IMR-90 (cell line): ENCODE results near the gene PARD3. TPM values are rescaled to one million over a fixed set of nuclear protein-coding genes. Genes with fewer than 3 reads are reported as not detected.

Experiments used
- ATAC-seq: fragments of 200-7000 bp; cut with Tn5 transposase; 2 replicates; pipeline ENCODE4 v1.9.1; 2020; ENCODE audit warnings: low read depth, mild to moderate bottlenecking, moderate library complexity
- BruUV-seq: library from RNA; stranded (reverse); fragments of 400-500 nt; replicated peaks from 2 replicates; lab custom pipeline; 2021; lab: Mats Ljungman, UMichigan
- CTCF ChIA-PET: fragments of 300-600 bp; formaldehyde crosslinking; extraction: SDS; loops from one replicate; lab custom pipeline; 2021; ENCODE audit warnings: antibody characterized with exemption; lab: Yijun Ruan, JAX
- POLR2A ChIA-PET: fragments of 300-600 bp; sonication (Branson Sonifier 250); formaldehyde crosslinking; loops from one replicate; lab custom pipeline; 2022; ENCODE audit warnings: antibody characterized with exemption; ENCODE audit not compliant: unreplicated experiment; lab: Charles Lee
- DNase-seq: peaks from one replicate; pipeline ENCODE4 v3.0.0; 2013
- H2AFZ ChIP-seq: replicated peaks from 2 replicates; pipeline ENCODE3; 2013; ENCODE audit warnings: low read length, mild to moderate bottlenecking; ENCODE audit not compliant: poor library complexity
- H2AK5ac ChIP-seq: 2 replicates; pipeline ENCODE4 v1.6.1; 2013; ENCODE audit warnings: low read depth, low read length, inconsistent platforms
- H2AK9ac ChIP-seq: replicated peaks from 2 replicates; pipeline ENCODE3; 2013; ENCODE audit warnings: mild to moderate bottlenecking, low read depth, low read length, moderate library complexity; ENCODE audit not compliant: poor library complexity
- H2BK120ac ChIP-seq: 2 replicates; pipeline ENCODE4 v1.6.1; 2013; ENCODE audit warnings: low read depth, low read length, inconsistent platforms
- H2BK15ac ChIP-seq: 3 replicates; pipeline ENCODE4 v1.6.1; 2013; ENCODE audit warnings: low read depth, low read length, inconsistent platforms
- H2BK20ac ChIP-seq: 2 replicates; pipeline ENCODE4 v1.6.1; 2013; ENCODE audit warnings: low read depth, mild to moderate bottlenecking, inconsistent platforms, low read length, moderate library complexity
- H2BK5ac ChIP-seq: 2 replicates; pipeline ENCODE4 v1.6.1; 2013; ENCODE audit warnings: mild to moderate bottlenecking, low read depth, low read length, inconsistent platforms; ENCODE audit not compliant: poor library complexity, severe bottlenecking
- H3K14ac ChIP-seq: replicated peaks from 2 replicates; pipeline ENCODE4 v1.6.1; 2013; ENCODE audit warnings: low read depth, low read length, inconsistent platforms
- H3K18ac ChIP-seq: 2 replicates; pipeline ENCODE4 v1.6.1; 2013; ENCODE audit warnings: low read depth, low read length, control low read depth
- H3K23ac ChIP-seq: 2 replicates; pipeline ENCODE4 v1.6.1; 2013; ENCODE audit warnings: low read depth, low read length, inconsistent platforms
- H3K27ac ChIP-seq: 2 replicates; pipeline ENCODE4 v1.5.1; 2013; ENCODE audit warnings: mild to moderate bottlenecking, control low read depth, low read length; ENCODE audit not compliant: insufficient read depth
- H3K27me3 ChIP-seq: 2 replicates; pipeline ENCODE4 v1.6.1; 2013; ENCODE audit warnings: low read length; ENCODE audit not compliant: control insufficient read depth, insufficient read depth
- H3K36me3 ChIP-seq: 2 replicates; pipeline ENCODE4 v1.6.1; 2013; ENCODE audit warnings: low read length, mixed read lengths; ENCODE audit not compliant: control insufficient read depth, insufficient read depth
- H3K4ac ChIP-seq: 2 replicates; pipeline ENCODE4 v1.6.1; 2013; ENCODE audit warnings: low read depth, low read length, inconsistent platforms
- H3K4me1 ChIP-seq: 2 replicates; pipeline ENCODE4 v1.6.1; 2013; ENCODE audit warnings: low read length, mixed read lengths; ENCODE audit not compliant: control insufficient read depth, insufficient read depth
- H3K4me2 ChIP-seq: 2 replicates; pipeline ENCODE4 v1.6.1; 2013; ENCODE audit warnings: low read depth, mild to moderate bottlenecking, control low read depth, low read length, moderate library complexity
- H3K4me3 ChIP-seq: 2 replicates; pipeline ENCODE4 v1.5.1; 2013; ENCODE audit warnings: low read depth, mild to moderate bottlenecking, control low read depth, low read length, moderate library complexity; ENCODE audit not compliant: insufficient read depth
- H3K56ac ChIP-seq: 2 replicates; pipeline ENCODE4 v1.6.1; 2013; ENCODE audit warnings: low read length, inconsistent platforms; ENCODE audit not compliant: insufficient read depth; ENCODE audit errors: extremely low read depth
- H3K79me1 ChIP-seq, 2 experiments: 2 replicates each; pipeline ENCODE4 v1.6.1; 2013; ENCODE audit warnings: low read length in 2 of 2, inconsistent platforms in 1 of 2, low read depth in 1 of 2
- H3K9ac ChIP-seq: 2 replicates; pipeline ENCODE4 v1.6.1; 2013; ENCODE audit warnings: low read depth, low read length, control low read depth
- H3K9me1 ChIP-seq: 2 replicates; pipeline ENCODE4 v1.6.1; 2013; ENCODE audit warnings: low read length, inconsistent platforms; ENCODE audit not compliant: insufficient read depth
- H3K9me3 ChIP-seq: 2 replicates; pipeline ENCODE4 v1.6.1; 2013; ENCODE audit warnings: low read length; ENCODE audit not compliant: control insufficient read depth, insufficient read depth
- H4K20me1 ChIP-seq: 2 replicates; pipeline ENCODE4 v1.6.1; 2013; ENCODE audit warnings: low read length, inconsistent platforms; ENCODE audit not compliant: insufficient read depth
- H4K5ac ChIP-seq: 2 replicates; pipeline ENCODE4 v1.6.1; 2013; ENCODE audit warnings: mild to moderate bottlenecking, low read depth, low read length, control low read depth
- H4K8ac ChIP-seq, 2 experiments: 2 replicates each; pipeline ENCODE4 v1.6.1; 2013; ENCODE audit warnings: low read depth in 2 of 2, low read length in 2 of 2, control low read depth in 1 of 2, inconsistent platforms in 1 of 2
- H4K91ac ChIP-seq: 2 replicates; pipeline ENCODE4 v1.6.1; 2013; ENCODE audit warnings: low read depth, low read length, inconsistent platforms; ENCODE audit not compliant: insufficient read depth
- BHLHE40 ChIP-seq: fragments of 150-350 bp; IDR thresholded peaks from 2 replicates; pipeline ENCODE4 v1.6.1; 2016; ENCODE audit warnings: mild to moderate bottlenecking, low read depth, low read length
- CEBPB ChIP-seq: IDR thresholded peaks from 2 replicates; pipeline ENCODE4 v1.6.1; 2012; ENCODE audit warnings: low read depth, low read length, improper control_type of control experiment
- CHD1 ChIP-seq: IDR thresholded peaks from 2 replicates; pipeline ENCODE4 v1.6.1; 2012; ENCODE audit warnings: low read depth, low read length, improper control_type of control experiment
- FOS ChIP-seq: fragments of 150-350 bp; IDR thresholded peaks from 2 replicates; pipeline ENCODE4 v1.6.1; 2016; ENCODE audit warnings: low read depth, low read length
- MAFK ChIP-seq: IDR thresholded peaks from 2 replicates; pipeline ENCODE4 v1.6.1; 2012; ENCODE audit warnings: low read depth, low read length, improper control_type of control experiment
- MAZ ChIP-seq: IDR thresholded peaks from 2 replicates; pipeline ENCODE4 v1.6.1; 2012; ENCODE audit warnings: low read depth, mild to moderate bottlenecking, low read length, improper control_type of control experiment, moderate library complexity, borderline replicate concordance
- MXI1 ChIP-seq: IDR thresholded peaks from 2 replicates; pipeline ENCODE4 v1.6.1; 2012; ENCODE audit warnings: low read depth, mild to moderate bottlenecking, low read length, moderate library complexity, borderline replicate concordance
- NFE2L2 ChIP-seq: fragments of 150-350 bp; IDR thresholded peaks from 2 replicates; pipeline ENCODE4 v1.6.1; 2016; ENCODE audit warnings: low read depth, mild to moderate bottlenecking, low read length
- POLR2A ChIP-seq: IDR thresholded peaks from 2 replicates; pipeline ENCODE4 v1.6.1; 2012; ENCODE audit warnings: mild to moderate bottlenecking, low read depth, low read length
- RAD21 ChIP-seq: IDR thresholded peaks from 2 replicates; pipeline ENCODE4 v1.6.1; 2012; ENCODE audit warnings: low read length, improper control_type of control experiment
- RCOR1 ChIP-seq: IDR thresholded peaks from 2 replicates; pipeline ENCODE4 v1.6.1; 2012; ENCODE audit warnings: mild to moderate bottlenecking, low read length, improper control_type of control experiment; ENCODE audit not compliant: insufficient replicate concordance
- RFX5 ChIP-seq: IDR thresholded peaks from 2 replicates; pipeline ENCODE4 v1.8.0; 2012; ENCODE audit warnings: low read depth, mild to moderate bottlenecking, low read length, moderate library complexity
- SMC3 ChIP-seq: fragments of 150-350 bp; IDR thresholded peaks from 2 replicates; pipeline ENCODE4 v1.6.1; 2016; ENCODE audit warnings: low read depth, mild to moderate bottlenecking, antibody characterized with exemption, low read length, moderate library complexity
- WGBS, 2 experiments: methylation state at CpG; one replicate each; pipeline versions ENCODE4 v1.1.5 to v1.1.7; 2013; ENCODE audit warnings: missing lambda C conversion rate in 2 of 2; ENCODE audit not compliant: insufficient read length in 1 of 2; ENCODE audit errors: extremely low coverage in 2 of 2; 5-methylcytosine and 5-hydroxymethylcytosine counted together
- dilution Hi-C: fragments of 300-500 bp; cut with HindIII; formaldehyde crosslinking; loops from one replicate; pipeline ENCODE4 v1.14.3; 2018; ENCODE audit warnings: low sequenced_read_pairs; ENCODE audit not compliant: unreplicated experiment
- in situ Hi-C: fragments of 300-500 bp; cut with MboI; formaldehyde crosslinking; loops from 3 replicates; pipeline ENCODE4 v1.14.3; 2019; ENCODE audit warnings: low sequenced_read_pairs, inconsistent platforms, mixed read lengths
- intact Hi-C: fragments of 100-400 bp; cut with micrococcal nuclease; formaldehyde crosslinking; loops from 2 replicates; pipeline ENCODE4 v1.10.0; 2022
- polyA plus RNA-seq, 3 experiments: library from polyadenylated mRNA; depleted of rRNA; stranded (reverse); fragments of >200 nt; gene quantifications; 2 replicates each; pipeline ENCODE4 v1.2.3, GENCODE V29; 2012; ENCODE audit warnings: low replicate concordance in 1 of 3
- total RNA-seq: library from RNA; depleted of rRNA; stranded (reverse); fragments of >200 nt; gene quantifications from 2 replicates; pipeline ENCODE4 v1.2.3, GENCODE V29; 2012
- TF ChIP-seq, protein P1 (sequence below): fragments of 150-350 bp; IDR thresholded peaks from 2 replicates; pipeline ENCODE4 v1.6.1; 2017; ENCODE audit warnings: mild to moderate bottlenecking, antibody characterized with exemption, low read length, low read depth
- TF ChIP-seq, protein P2 (sequence below): conservative IDR thresholded peaks from 2 replicates; pipeline ENCODE4 v1.5.1; 2012; ENCODE audit warnings: mild to moderate bottlenecking, low read depth, low read length, improper control_type of control experiment
- TF ChIP-seq, protein P3 (sequence below): fragments of 150-350 bp; IDR thresholded peaks from 2 replicates; pipeline ENCODE4 v1.6.1; 2016; ENCODE audit warnings: low read depth, mild to moderate bottlenecking, low read length, moderate library complexity, borderline replicate concordance

Gene PARD3
- total and polyA plus RNA-seq, 2 of the 4 experiments (the other 2 are of a cell fraction), result 14.6 to 37.5 TPM

DNA sequence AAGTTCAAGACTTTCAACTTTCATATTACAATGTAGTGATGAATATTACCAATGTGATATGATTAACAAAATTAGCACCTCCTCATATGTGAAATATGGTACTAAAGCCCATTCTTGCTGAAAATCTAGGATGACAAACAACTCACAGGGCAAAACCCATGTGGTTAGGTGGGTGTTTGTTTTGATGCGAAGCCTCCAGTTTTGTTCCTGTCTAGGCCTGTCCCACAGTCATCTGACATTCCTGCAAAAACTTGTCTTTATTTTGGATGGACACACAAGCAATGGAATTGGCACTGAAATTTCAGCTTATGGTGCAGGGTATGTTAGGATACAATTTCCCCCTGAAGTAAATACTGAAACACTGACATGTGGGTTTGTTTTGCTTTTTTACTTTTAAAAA lies 95.3 kb downstream of the PARD3 start:
- ATAC-seq, result no peak
- BruUV-seq, result no TSS peak
- TF ChIP-seq FOS (no peak), RFX5 (no peak), MXI1 (no peak), MAZ (no peak), POLR2A (no peak), RAD21 (no peak), NFE2L2 (no peak), CHD1 (no peak), BHLHE40 (no peak), CEBPB (no peak), SMC3 (no peak), MAFK (no peak), RCOR1 (no peak)
- TF ChIP-seq, protein P1, sequence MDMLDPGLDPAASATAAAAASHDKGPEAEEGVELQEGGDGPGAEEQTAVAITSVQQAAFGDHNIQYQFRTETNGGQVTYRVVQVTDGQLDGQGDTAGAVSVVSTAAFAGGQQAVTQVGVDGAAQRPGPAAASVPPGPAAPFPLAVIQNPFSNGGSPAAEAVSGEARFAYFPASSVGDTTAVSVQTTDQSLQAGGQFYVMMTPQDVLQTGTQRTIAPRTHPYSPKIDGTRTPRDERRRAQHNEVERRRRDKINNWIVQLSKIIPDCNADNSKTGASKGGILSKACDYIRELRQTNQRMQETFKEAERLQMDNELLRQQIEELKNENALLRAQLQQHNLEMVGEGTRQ, result no peak
- TF ChIP-seq, protein P2, sequence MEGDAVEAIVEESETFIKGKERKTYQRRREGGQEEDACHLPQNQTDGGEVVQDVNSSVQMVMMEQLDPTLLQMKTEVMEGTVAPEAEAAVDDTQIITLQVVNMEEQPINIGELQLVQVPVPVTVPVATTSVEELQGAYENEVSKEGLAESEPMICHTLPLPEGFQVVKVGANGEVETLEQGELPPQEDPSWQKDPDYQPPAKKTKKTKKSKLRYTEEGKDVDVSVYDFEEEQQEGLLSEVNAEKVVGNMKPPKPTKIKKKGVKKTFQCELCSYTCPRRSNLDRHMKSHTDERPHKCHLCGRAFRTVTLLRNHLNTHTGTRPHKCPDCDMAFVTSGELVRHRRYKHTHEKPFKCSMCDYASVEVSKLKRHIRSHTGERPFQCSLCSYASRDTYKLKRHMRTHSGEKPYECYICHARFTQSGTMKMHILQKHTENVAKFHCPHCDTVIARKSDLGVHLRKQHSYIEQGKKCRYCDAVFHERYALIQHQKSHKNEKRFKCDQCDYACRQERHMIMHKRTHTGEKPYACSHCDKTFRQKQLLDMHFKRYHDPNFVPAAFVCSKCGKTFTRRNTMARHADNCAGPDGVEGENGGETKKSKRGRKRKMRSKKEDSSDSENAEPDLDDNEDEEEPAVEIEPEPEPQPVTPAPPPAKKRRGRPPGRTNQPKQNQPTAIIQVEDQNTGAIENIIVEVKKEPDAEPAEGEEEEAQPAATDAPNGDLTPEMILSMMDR, result no peak
- TF ChIP-seq, protein P3, sequence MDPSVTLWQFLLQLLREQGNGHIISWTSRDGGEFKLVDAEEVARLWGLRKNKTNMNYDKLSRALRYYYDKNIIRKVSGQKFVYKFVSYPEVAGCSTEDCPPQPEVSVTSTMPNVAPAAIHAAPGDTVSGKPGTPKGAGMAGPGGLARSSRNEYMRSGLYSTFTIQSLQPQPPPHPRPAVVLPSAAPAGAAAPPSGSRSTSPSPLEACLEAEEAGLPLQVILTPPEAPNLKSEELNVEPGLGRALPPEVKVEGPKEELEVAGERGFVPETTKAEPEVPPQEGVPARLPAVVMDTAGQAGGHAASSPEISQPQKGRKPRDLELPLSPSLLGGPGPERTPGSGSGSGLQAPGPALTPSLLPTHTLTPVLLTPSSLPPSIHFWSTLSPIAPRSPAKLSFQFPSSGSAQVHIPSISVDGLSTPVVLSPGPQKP, result no peak
- H3K18ac ChIP-seq, result no peak overlapping the region
- intact Hi-C loops, result loop anchor here (5.0 to 10.0 kb wide), 2 partner anchors 93 to 235 kb away; no protein-coding TSS in a partner anchor
- H2BK15ac ChIP-seq, result no peak overlapping the region
- peak overlapping the region; percentile 65; the same call in 1 of the 2 replicates for H3K14ac ChIP-seq
- H4K91ac ChIP-seq, result no peak overlapping the region
- H2BK20ac ChIP-seq, result no peak overlapping the region
- DNase-seq, result no peak
- no peak overlapping the region; the same call in 1 of the 2 replicates for H3K4ac ChIP-seq
- no peak overlapping the region for H3K4me2 ChIP-seq
- H4K5ac ChIP-seq, result no peak overlapping the region
- peaks cover 14% of the 10 kb centered on the region for H3K9me1 ChIP-seq
- no peak overlapping the region for H2AK9ac ChIP-seq
- in situ Hi-C loops, result no loop called here
- ChIA-PET CTCF (no interaction called here), POLR2A (no interaction called here)
- H4K8ac ChIP-seq, result peak overlapping the region in 1 of 2 experiments; percentile 9; a peak in 1 of 4 replicates
- H3K9me3 ChIP-seq, result no peaks in the 10 kb centered on the region
- no peak overlapping the region for H3K9ac ChIP-seq
- H2AK5ac ChIP-seq, result peak overlapping the region; percentile 31; the same call in 1 of the 2 replicates
- H3K23ac ChIP-seq, result no peak overlapping the region
- H3K4me1 ChIP-seq, result peaks cover 11% of the 10 kb centered on the region
- H2BK120ac ChIP-seq, result peak overlapping the region; percentile 15; the same call in 1 of the 2 replicates
- no peak overlapping the region for H2AFZ ChIP-seq
- no peak overlapping the region for H3K4me3 ChIP-seq
- WGBS, 2 experiments, result no CpG with 5 or more reads among the region's 1 CpG
- dilution Hi-C loops, result no loop called here
- H3K27me3 ChIP-seq, result no peaks in the 10 kb centered on the region
- H3K27ac ChIP-seq, result no peak overlapping the region
- no peak overlapping the region for H3K56ac ChIP-seq
- peaks cover 22 to 59% of the 10 kb centered on the region in 2 experiments for H3K79me1 ChIP-seq
- H3K36me3 ChIP-seq, result no peaks in the 10 kb centered on the region
- no peak overlapping the region for H2BK5ac ChIP-seq
- peaks cover 3% of the 10 kb centered on the region; the same call in 1 of the 2 replicates for H4K20me1 ChIP-seq
